Adrenal gland (tissue), 5 donors: ENCODE measurements around the gene HECW1.

Source experiments
- POLR2A ChIP-seq, 2 donors: fragments of 450-650 bp; IDR thresholded peaks; one replicate each; pipeline ENCODE4 v1.6.1; 2017; ENCODE audit warnings: antibody characterized with exemption in 2 of 2, mild to moderate bottlenecking in 2 of 2, moderate library complexity in 1 of 2
- TF ChIP-seq, protein P1 (sequence below), 6 experiments: fragments of 450-650 bp in 4 of 6; fragments of 200-600 bp in 2 of 6; sonication (generic) in 1 of 6; IDR thresholded peaks; 1 replicate in 5 of 6; 2 replicates in 1 of 6; pipeline versions ENCODE4 v1.5.1 to v1.8.0; 2016 to 2021; ENCODE audit warnings: antibody characterized with exemption in 6 of 6, mild to moderate bottlenecking in 2 of 6, moderate library complexity in 1 of 6
- donor health status: DM: no; HTN: no; CAD: no.

GRCh38 chr7:43559946-43560335 is 447.5 kb downstream of the HECW1 start:
- TF ChIP-seq, protein P1, sequence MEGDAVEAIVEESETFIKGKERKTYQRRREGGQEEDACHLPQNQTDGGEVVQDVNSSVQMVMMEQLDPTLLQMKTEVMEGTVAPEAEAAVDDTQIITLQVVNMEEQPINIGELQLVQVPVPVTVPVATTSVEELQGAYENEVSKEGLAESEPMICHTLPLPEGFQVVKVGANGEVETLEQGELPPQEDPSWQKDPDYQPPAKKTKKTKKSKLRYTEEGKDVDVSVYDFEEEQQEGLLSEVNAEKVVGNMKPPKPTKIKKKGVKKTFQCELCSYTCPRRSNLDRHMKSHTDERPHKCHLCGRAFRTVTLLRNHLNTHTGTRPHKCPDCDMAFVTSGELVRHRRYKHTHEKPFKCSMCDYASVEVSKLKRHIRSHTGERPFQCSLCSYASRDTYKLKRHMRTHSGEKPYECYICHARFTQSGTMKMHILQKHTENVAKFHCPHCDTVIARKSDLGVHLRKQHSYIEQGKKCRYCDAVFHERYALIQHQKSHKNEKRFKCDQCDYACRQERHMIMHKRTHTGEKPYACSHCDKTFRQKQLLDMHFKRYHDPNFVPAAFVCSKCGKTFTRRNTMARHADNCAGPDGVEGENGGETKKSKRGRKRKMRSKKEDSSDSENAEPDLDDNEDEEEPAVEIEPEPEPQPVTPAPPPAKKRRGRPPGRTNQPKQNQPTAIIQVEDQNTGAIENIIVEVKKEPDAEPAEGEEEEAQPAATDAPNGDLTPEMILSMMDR (IDR thresholded peaks at IDR 0.05): no peak
- TF ChIP-seq POLR2A (IDR thresholded peaks at IDR 0.05): no peak
